HepG2 (cell line): ENCODE results near the gene QRFP. TPM values are rescaled to one million over a fixed set of nuclear protein-coding genes. Genes with fewer than 3 reads are reported as not detected.

ENCODE experiments used
- ATAC-seq: fragments of 200-7000 bp; cut with Tn5 transposase; 3 replicates; pipeline ENCODE4 v1.9.1; 2020; ENCODE audit warnings: mild to moderate bottlenecking, moderate library complexity
- BruUV-seq: library from RNA; stranded (reverse); fragments of 400-500 nt; replicated peaks from 2 replicates; lab custom pipeline; 2021; lab: Mats Ljungman, UMichigan
- CTCF ChIA-PET: fragments of 300-600 bp; formaldehyde crosslinking; extraction: SDS; loops from one replicate; lab custom pipeline; 2021; ENCODE audit warnings: low total read pairs, inconsistent platforms, low intra/inter-chr PET ratio; lab: Yijun Ruan, JAX
- POLR2A ChIA-PET: fragments of 350-600 bp; sonication (Branson Sonifier 250); formaldehyde crosslinking; loops from one replicate; lab custom pipeline; 2020; ENCODE audit warnings: antibody characterized with exemption, inconsistent platforms; lab: Yijun Ruan, JAX
- DNase-seq: peaks from one replicate; pipeline ENCODE4 v3.0.0-alpha.2; 2015; ENCODE audit warnings: low spot score
- FAIRE-seq: peaks from 3 replicates; lab custom pipeline; 2011; peaks lifted over from hg19 to GRCh38; lab: Jason Lieb, UNC
- H2AFZ ChIP-seq: one replicate; pipeline ENCODE4 v1.6.1; 2011; ENCODE audit warnings: low read length, inconsistent platforms
- H3K27ac ChIP-seq: fragments of 300-600 bp; 3 replicates; pipeline ENCODE4 v1.8.0; 2011; ENCODE audit warnings: mixed run types, mild to moderate bottlenecking, mixed read lengths, low read length, inconsistent platforms; ENCODE audit not compliant: insufficient read depth; ENCODE audit errors: extremely low read length
- H3K27me3 ChIP-seq, 2 experiments: fragments of 200-600 bp in 1 of 2; 2 replicates in 1 of 2; 3 replicates in 1 of 2; pipeline versions ENCODE4 v1.6.0 to v1.8.0; 2011; ENCODE audit warnings: low read length in 2 of 2, mild to moderate bottlenecking in 2 of 2, moderate library complexity in 2 of 2, inconsistent platforms in 1 of 2; ENCODE audit not compliant: insufficient read depth in 2 of 2, control insufficient read depth in 1 of 2
- H3K36me3 ChIP-seq, 2 experiments: fragments of 200-600 bp in 1 of 2; replicated peaks in 1 of 2; 2 replicates in 1 of 2; 3 replicates in 1 of 2; pipeline versions ENCODE4 v1.5.1 to v1.8.0; 2011; ENCODE audit warnings: low read length in 2 of 2, inconsistent platforms in 1 of 2; ENCODE audit not compliant: insufficient read depth in 2 of 2, control insufficient read depth in 1 of 2
- H3K4me1 ChIP-seq: 2 replicates; pipeline ENCODE4 v1.5.1; 2012; ENCODE audit warnings: low read length, inconsistent platforms; ENCODE audit not compliant: insufficient read depth
- H3K4me2 ChIP-seq: 2 replicates; pipeline ENCODE4 v1.6.0; 2011; ENCODE audit warnings: low read depth, low read length, inconsistent platforms
- H3K4me3 ChIP-seq, 3 experiments: fragments of 200-600 bp in 1 of 3; sonication (generic), shearing (Covaris generic) in 1 of 3; replicated peaks in 1 of 3; 2 replicates each; pipeline ENCODE4 v1.5.1; 2011 to 2016; ENCODE audit warnings: low read length in 3 of 3, inconsistent platforms in 2 of 3, low read depth in 2 of 3, mild to moderate bottlenecking in 2 of 3, control low read depth in 1 of 3, mixed read lengths in 1 of 3; ENCODE audit not compliant: insufficient read depth in 1 of 3
- H3K79me2 ChIP-seq: one replicate; pipeline ENCODE4 v1.6.1; 2011; ENCODE audit warnings: low read length, inconsistent platforms; ENCODE audit not compliant: insufficient read depth
- H3K9ac ChIP-seq: 2 replicates; pipeline ENCODE4 v1.6.0; 2011; ENCODE audit warnings: mild to moderate bottlenecking, low read depth, low read length, inconsistent platforms; ENCODE audit not compliant: insufficient read depth
- H3K9me3 ChIP-seq: 2 replicates; pipeline ENCODE4 v1.5.1; 2012; ENCODE audit warnings: mild to moderate bottlenecking, low read length
- H4K20me1 ChIP-seq: 2 replicates; pipeline ENCODE4 v1.6.0; 2011; ENCODE audit warnings: inconsistent platforms, mild to moderate bottlenecking, low read length, moderate library complexity; ENCODE audit not compliant: insufficient read depth
- KMT2A ChIP-seq: sonication (generic); formaldehyde crosslinking; IDR thresholded peaks from 2 replicates; pipeline ENCODE4 v1.4.0; 2020; ENCODE audit warnings: missing genetic modification reagents
- PHB2 ChIP-seq: fragments of 450-650 bp; IDR thresholded peaks from 2 replicates; pipeline ENCODE4 v1.6.1; 2018; ENCODE audit not compliant: partially characterized antibody
- ZFP41 ChIP-seq: sonication (generic); formaldehyde crosslinking; IDR thresholded peaks from 2 replicates; pipeline ENCODE4 v1.4.0; 2020; ENCODE audit warnings: mild to moderate bottlenecking, missing genetic modification reagents, borderline replicate concordance
- ZNF33B ChIP-seq: sonication (generic); formaldehyde crosslinking; IDR thresholded peaks from 2 replicates; pipeline ENCODE4 v1.5.1; 2020; ENCODE audit warnings: mild to moderate bottlenecking, missing genetic modification reagents
- ZNF546 ChIP-seq: sonication (generic); formaldehyde crosslinking; conservative IDR thresholded peaks from 2 replicates; pipeline ENCODE4 v1.8.1; 2023; ENCODE audit warnings: mild to moderate bottlenecking, missing genetic modification reagents
- ZNF589 ChIP-seq: sonication (generic); formaldehyde crosslinking; conservative IDR thresholded peaks from 2 replicates; pipeline ENCODE4 v1.8.0; 2022; ENCODE audit warnings: mild to moderate bottlenecking, moderate library complexity, missing genetic modification reagents
- WGBS: methylation state at CpG from one replicate; pipeline ENCODE4 v1.1.6; 2017; ENCODE audit warnings: low lambda C conversion rate; 5-methylcytosine and 5-hydroxymethylcytosine counted together
- in situ Hi-C: cut with HindIII; loops from 2 replicates; pipeline ENCODE4 v1.10.0; 2017; ENCODE audit warnings: low pct_unique_long_range_greater_than_20kb; ENCODE audit not compliant: extremely low pct_ligation_motif_present
- intact Hi-C: fragments of 100-400 bp; cut with micrococcal nuclease; formaldehyde crosslinking; loops from one replicate; pipeline ENCODE4 v1.10.0; 2022; ENCODE audit not compliant: unreplicated experiment
- polyA plus RNA-seq, 8 experiments: library from polyadenylated mRNA; depleted of rRNA in 3 of 8; stranded (reverse) in 7 of 8; unstranded in 1 of 8; fragments of >200 nt; fragmentation: Illumina TruSeq in 4 of 8; extraction: Trizol in 4 of 8; gene quantifications; 2 replicates each; pipeline versions ENCODE4 v1.2.1 to v1.2.3, GENCODE V29; 2011 to 2016; ENCODE audit warnings: low read depth in 4 of 8, missing spikeins in 1 of 8, mixed read lengths in 1 of 8; ENCODE audit not compliant: insufficient read depth in 1 of 8
- total RNA-seq, 5 experiments: library from RNA; depleted of rRNA; stranded (reverse); fragments of >200 nt; fragmentation: Illumina TruSeq; extraction: Trizol; gene quantifications; 2 replicates each; pipeline ENCODE4 v1.2.3, GENCODE V29; 2016; ENCODE audit warnings: low read depth in 1 of 5
- TF ChIP-seq, protein P1 (sequence below): sonication (generic); formaldehyde crosslinking; IDR thresholded peaks from 2 replicates; pipeline ENCODE4 v1.4.0; 2020; ENCODE audit warnings: missing genetic modification reagents

The QRFP gene
- total and polyA plus RNA-seq, 2 of the 13 experiments (the other 11 are each of a cell fraction or from before 2014, with no cell fraction given): not detected

- Histone ChIP-seq H3K27me3 (peaks cover 12 to 94% of the 10 kb centered on the region in 2 experiments), H3K36me3 (no peaks in the 10 kb centered on the region), H3K4me3 (no peak overlapping the region), H3K4me1 (peaks cover 44% of the 10 kb centered on the region), H3K79me2 (no peaks in the 10 kb centered on the region), H3K9ac (no peak overlapping the region), H4K20me1 (no peaks in the 10 kb centered on the region), H3K9me3 (no peaks in the 10 kb centered on the region), H3K27ac (no peak overlapping the region), H3K4me2 (no peak overlapping the region)
- intact Hi-C loops: no loop called here
- DNase-seq (no peak), FAIRE-seq (no peak)
- POLR2A ChIA-PET: no interaction called here
- in situ Hi-C loops: no loop called here
- BruUV-seq: no TSS peak
- 25% methylated on average over 14 of the region's 15 CpGs for WGBS
- no peak for TF ChIP-seq ZFP41 (CRISPR knock-in tag)
- TF ChIP-seq, all 625 proteins: peak for 0
- no peak for ATAC-seq
- CTCF ChIA-PET: no interaction called here
- no peak overlapping the region for H2AFZ ChIP-seq
Measured at GRCh38 chr9:130930804-130931349, 34.3 kb upstream of the QRFP start.

DNA sequence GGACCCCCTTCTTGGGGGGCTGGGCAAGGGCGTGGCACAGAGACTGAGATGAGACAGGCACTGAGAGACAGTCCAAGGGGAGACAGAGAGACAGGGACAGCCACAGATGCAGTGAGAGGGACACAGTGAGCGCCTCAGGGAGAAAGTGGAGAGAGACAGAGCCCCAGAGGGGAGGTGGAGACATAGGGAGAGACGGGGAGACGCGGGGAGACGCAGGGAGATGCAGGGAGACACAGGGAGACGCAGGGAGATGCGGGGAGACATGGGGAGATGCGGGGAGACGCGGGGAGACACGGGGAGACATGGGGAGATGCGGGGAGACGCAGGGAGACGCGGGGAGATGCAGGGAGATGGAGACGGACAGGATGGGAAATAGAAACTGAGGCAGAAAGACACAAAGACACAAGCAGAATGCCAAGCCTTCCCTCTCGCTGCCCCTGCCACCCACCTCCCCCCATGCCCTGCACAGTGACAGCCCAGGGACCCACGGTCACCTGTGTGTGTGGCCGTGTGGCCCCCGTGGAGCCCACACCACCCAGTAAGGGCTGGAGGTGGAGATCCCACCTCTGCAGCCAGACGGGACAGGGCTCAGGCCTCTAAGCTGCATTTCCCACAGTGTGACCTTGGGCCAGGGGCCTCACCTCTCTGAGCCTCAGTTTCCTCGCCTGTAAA is 33.7 kb upstream of the QRFP start:
- Histone ChIP-seq H3K9ac (no peak overlapping the region), H3K9me3 (no peaks in the 10 kb centered on the region), H3K4me3 (no peak overlapping the region), H3K79me2 (no peaks in the 10 kb centered on the region), H3K4me2 (no peak overlapping the region), H2AFZ (no peak overlapping the region), H3K36me3 (no peaks in the 10 kb centered on the region), H3K27ac (no peak overlapping the region), H4K20me1 (no peaks in the 10 kb centered on the region), H3K27me3 (peaks cover 13 to 95% of the 10 kb centered on the region in 2 experiments), H3K4me1 (peaks cover 40% of the 10 kb centered on the region)
- no peak for TF ChIP-seq ZNF546 (CRISPR knock-in tag)
- TF ChIP-seq KMT2A (CRISPR knock-in tag): no peak
- no peak for TF ChIP-seq ZNF589 (CRISPR knock-in tag)
- no peak for TF ChIP-seq ZNF33B (CRISPR knock-in tag)
- no peak for TF ChIP-seq PHB2
- TF ChIP-seq, protein P1, sequence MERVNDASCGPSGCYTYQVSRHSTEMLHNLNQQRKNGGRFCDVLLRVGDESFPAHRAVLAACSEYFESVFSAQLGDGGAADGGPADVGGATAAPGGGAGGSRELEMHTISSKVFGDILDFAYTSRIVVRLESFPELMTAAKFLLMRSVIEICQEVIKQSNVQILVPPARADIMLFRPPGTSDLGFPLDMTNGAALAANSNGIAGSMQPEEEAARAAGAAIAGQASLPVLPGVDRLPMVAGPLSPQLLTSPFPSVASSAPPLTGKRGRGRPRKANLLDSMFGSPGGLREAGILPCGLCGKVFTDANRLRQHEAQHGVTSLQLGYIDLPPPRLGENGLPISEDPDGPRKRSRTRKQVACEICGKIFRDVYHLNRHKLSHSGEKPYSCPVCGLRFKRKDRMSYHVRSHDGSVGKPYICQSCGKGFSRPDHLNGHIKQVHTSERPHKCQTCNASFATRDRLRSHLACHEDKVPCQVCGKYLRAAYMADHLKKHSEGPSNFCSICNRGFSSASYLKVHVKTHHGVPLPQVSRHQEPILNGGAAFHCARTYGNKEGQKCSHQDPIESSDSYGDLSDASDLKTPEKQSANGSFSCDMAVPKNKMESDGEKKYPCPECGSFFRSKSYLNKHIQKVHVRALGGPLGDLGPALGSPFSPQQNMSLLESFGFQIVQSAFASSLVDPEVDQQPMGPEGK (CRISPR knock-in tag): no peak
- in situ Hi-C loops: no loop called here
- CTCF ChIA-PET: no interaction called here
- no TSS peak for BruUV-seq
- FAIRE-seq (no peak), DNase-seq (no peak), ATAC-seq (no peak)
- 28% methylated on average over 19 of the region's 23 CpGs for WGBS
- POLR2A ChIA-PET: no interaction called here
- intact Hi-C loops: no loop called here
